Measurements from ENCODE around the gene TP63. TPM values are rescaled to one million over a fixed set of nuclear protein-coding genes. Genes with fewer than 3 reads are reported as not detected.

Gene TP63
- total RNA-seq, 3 donors from 2014 or later (not counting 1 experiment from before 2014, with no cell fraction given) = 0.30 TPM; not detected in 2

- no peaks in the 10 kb centered on the region for H3K9me3 ChIP-seq (ENCODE audit: control insufficient read depth, insufficient read depth, low read length)
- no peaks in the 10 kb centered on the region for H3K4me1 ChIP-seq (ENCODE audit: control insufficient read depth, insufficient read depth, low read length)
- no peak overlapping the region for H3K27ac ChIP-seq (ENCODE audit: low read length)
- H3K36me3 ChIP-seq (ENCODE audit: control insufficient read depth, insufficient read depth, low read length) = no peaks in the 10 kb centered on the region
- no peaks in the 10 kb centered on the region for H3K27me3 Mint-ChIP-seq (ENCODE audit: low read depth in 2 of 2)
- WGBS (ENCODE audit: insufficient coverage) = 76% methylated on average over 2 of the region's 3 CpGs
- peaks cover 0 to 2% of the 10 kb centered on the region in 2 donors for H3K9me3 Mint-ChIP-seq
- H3K27me3 ChIP-seq (ENCODE audit: control insufficient read depth, insufficient read depth, low read length) = no peaks in the 10 kb centered on the region
- ATAC-seq (no peak), DNase-seq (no peak)
- H3K36me3 Mint-ChIP-seq = no peaks in the 10 kb centered on the region
- intact Hi-C loops (cut with micrococcal nuclease) = no loop called here
- no peak overlapping the region for H3K27ac Mint-ChIP-seq
- H3K4me3 ChIP-seq (ENCODE audit: low read length) = no peak overlapping the region
- H3K4me3 Mint-ChIP-seq = no peak overlapping the region
- no peaks in the 10 kb centered on the region for H3K4me1 Mint-ChIP-seq
- TF ChIP-seq CTCF (IDR thresholded peaks at IDR 0.05) = no peak
Measured at GRCh38 chr3:189625071-189625470, 6.1 kb upstream of the TP63 start.

GRCh38 chr3:189625572-189625971 is 5.6 kb upstream of the TP63 start:
- H3K27me3 ChIP-seq (ENCODE audit: control insufficient read depth, insufficient read depth, low read length) = no peaks in the 10 kb centered on the region
- DNase-seq = no peak
- H3K9me3 Mint-ChIP-seq = peaks cover 0 to 2% of the 10 kb centered on the region in 2 donors
- H3K27ac Mint-ChIP-seq = no peak overlapping the region
- H3K27me3 Mint-ChIP-seq (ENCODE audit: low read depth in 2 of 2) = no peaks in the 10 kb centered on the region
- H3K9me3 ChIP-seq (ENCODE audit: control insufficient read depth, insufficient read depth, low read length) = no peaks in the 10 kb centered on the region
- intact Hi-C loops (cut with micrococcal nuclease) = no loop called here
- no peak overlapping the region for H3K4me3 ChIP-seq (ENCODE audit: low read length)
- H3K4me1 ChIP-seq (ENCODE audit: control insufficient read depth, insufficient read depth, low read length) = no peaks in the 10 kb centered on the region
- no CpG with 5 or more reads among the region's 2 CpGs for WGBS (ENCODE audit: insufficient coverage)
- no peaks in the 10 kb centered on the region for H3K36me3 Mint-ChIP-seq
- no peaks in the 10 kb centered on the region for H3K36me3 ChIP-seq (ENCODE audit: control insufficient read depth, insufficient read depth, low read length)
- no peak for TF ChIP-seq CTCF (IDR thresholded peaks at IDR 0.05)
- no peaks in the 10 kb centered on the region for H3K4me1 Mint-ChIP-seq
- no peak for ATAC-seq
- no peak overlapping the region for H3K4me3 Mint-ChIP-seq
- no peak overlapping the region for H3K27ac ChIP-seq (ENCODE audit: low read length)

GRCh38 chr3:189626286-189626685 is 4.9 kb upstream of the TP63 start:
- Histone ChIP-seq H3K27ac (ENCODE audit: low read length) (no peak overlapping the region), H3K36me3 (ENCODE audit: control insufficient read depth, insufficient read depth, low read length) (no peaks in the 10 kb centered on the region), H3K27me3 (ENCODE audit: control insufficient read depth, insufficient read depth, low read length) (no peaks in the 10 kb centered on the region), H3K4me1 (ENCODE audit: control insufficient read depth, insufficient read depth, low read length) (no peaks in the 10 kb centered on the region), H3K9me3 (ENCODE audit: control insufficient read depth, insufficient read depth, low read length) (no peaks in the 10 kb centered on the region), H3K4me3 (ENCODE audit: low read length) (no peak overlapping the region)
- WGBS (ENCODE audit: insufficient coverage) = 92% methylated on average over 1 of the region's 1 CpG
- no peaks in the 10 kb centered on the region for H3K36me3 Mint-ChIP-seq
- DNase-seq = no peak
- ATAC-seq = no peak
- no peak overlapping the region for H3K4me3 Mint-ChIP-seq
- H3K4me1 Mint-ChIP-seq = no peaks in the 10 kb centered on the region
- no peaks in the 10 kb centered on the region for H3K27me3 Mint-ChIP-seq (ENCODE audit: low read depth in 2 of 2)
- peaks cover 0 to 2% of the 10 kb centered on the region in 2 donors for H3K9me3 Mint-ChIP-seq
- TF ChIP-seq CTCF (IDR thresholded peaks at IDR 0.05) = no peak
- intact Hi-C loops (cut with micrococcal nuclease) = no loop called here
- H3K27ac Mint-ChIP-seq = no peak overlapping the region

- Histone ChIP-seq H3K4me3 (ENCODE audit: low read length) (no peak overlapping the region), H3K4me1 (ENCODE audit: control insufficient read depth, insufficient read depth, low read length) (no peaks in the 10 kb centered on the region), H3K36me3 (ENCODE audit: control insufficient read depth, insufficient read depth, low read length) (no peaks in the 10 kb centered on the region), H3K27me3 (ENCODE audit: control insufficient read depth, insufficient read depth, low read length) (no peaks in the 10 kb centered on the region), H3K9me3 (ENCODE audit: control insufficient read depth, insufficient read depth, low read length) (no peaks in the 10 kb centered on the region), H3K27ac (ENCODE audit: low read length) (no peak overlapping the region)
- H3K9me3 Mint-ChIP-seq = peaks cover 0 to 2% of the 10 kb centered on the region in 2 donors
- H3K36me3 Mint-ChIP-seq = no peaks in the 10 kb centered on the region
- WGBS (ENCODE audit: insufficient coverage) = no CpG with 5 or more reads among the region's 3 CpGs
- H3K4me1 Mint-ChIP-seq = no peaks in the 10 kb centered on the region
- TF ChIP-seq CTCF (IDR thresholded peaks at IDR 0.05) = no peak
- ATAC-seq = no peak
- H3K27ac Mint-ChIP-seq = no peak overlapping the region
- DNase-seq = no peak
- H3K4me3 Mint-ChIP-seq = no peak overlapping the region
- H3K27me3 Mint-ChIP-seq (ENCODE audit: low read depth in 2 of 2) = no peaks in the 10 kb centered on the region
- intact Hi-C loops (cut with micrococcal nuclease) = no loop called here
Measured at GRCh38 chr3:189629803-189630455, 1.3 kb upstream of the TP63 start.

Measured in natural killer cell (primary cell).